ENCODE data around the gene CARD19.
"Not testable (repeated sequence)": the region's sequence is repeated elsewhere in the genome, so short reads cannot be mapped to it uniquely, and the experiment has no call there.

Gene CARD19

GRCh38 chr9:93088656-93089015 is 7.4 kb upstream of the CARD19 start:
- no peak for DNase-seq (ENCODE audit: low read depth in 2 of 2)

- DNase-seq (ENCODE audit: low read depth in 2 of 2): no peak
Observed at GRCh38 chr9:93089024-93089423, 7.0 kb upstream of the CARD19 start.

GRCh38 chr9:93089481-93089991 is 6.5 kb upstream of the CARD19 start:
- DNase-seq (ENCODE audit: low read depth in 2 of 2): no peak

GRCh38 chr9:93090091-93090655 is 5.8 kb upstream of the CARD19 start:
- no peak for DNase-seq (ENCODE audit: low read depth in 2 of 2)

- no peak for DNase-seq (ENCODE audit: low read depth in 2 of 2)
Observed at GRCh38 chr9:93091056-93091452, 5.0 kb upstream of the CARD19 start.

- DNase-seq (ENCODE audit: low read depth in 2 of 2): peak; percentile 60 to 61
Observed at GRCh38 chr9:93091453-93092081, 4.5 kb upstream of the CARD19 start.

GRCh38 chr9:93092251-93092991 is 3.6 kb upstream of the CARD19 start:
- DNase-seq (ENCODE audit: low read depth in 2 of 2): no peak

GRCh38 chr9:93093127-93093876 is 2.7 kb upstream of the CARD19 start:
- DNase-seq (ENCODE audit: low read depth in 2 of 2): no peak

- DNase-seq (ENCODE audit: low read depth in 2 of 2): no peak
Observed at GRCh38 chr9:93093877-93094657, 1.9 kb upstream of the CARD19 start.

GRCh38 chr9:93094658-93095204 is 1.3 kb upstream of the CARD19 start:
- no peak for DNase-seq (ENCODE audit: low read depth in 2 of 2)

- peak; percentile 100 for DNase-seq (ENCODE audit: low read depth in 2 of 2)
Observed at GRCh38 chr9:93095205-93096130, 549 bp upstream of the CARD19 start.

- DNase-seq (ENCODE audit: low read depth in 2 of 2): no peak
Observed at GRCh38 chr9:93096811-93097382, 880 bp downstream of the CARD19 start.

GRCh38 chr9:93097511-93098201 is 1.6 kb downstream of the CARD19 start:
- no peak for DNase-seq (ENCODE audit: low read depth in 2 of 2)

- peak; percentile 31 to 49 for DNase-seq (ENCODE audit: low read depth in 2 of 2)
Observed at GRCh38 chr9:93098236-93098946, 2.4 kb downstream of the CARD19 start.

- no peak for DNase-seq (ENCODE audit: low read depth in 2 of 2)
Observed at GRCh38 chr9:93099551-93100275, 3.7 kb downstream of the CARD19 start.

GRCh38 chr9:93100276-93100636 is 4.2 kb downstream of the CARD19 start:
- no peak for DNase-seq (ENCODE audit: low read depth in 2 of 2)

GRCh38 chr9:93101086-93101485 is 5.1 kb downstream of the CARD19 start:
- not testable (repeated sequence) for DNase-seq (ENCODE audit: low read depth in 2 of 2)

- no peak for DNase-seq (ENCODE audit: low read depth in 2 of 2)
Observed at GRCh38 chr9:93105620-93106019, 9.6 kb downstream of the CARD19 start.
